NCI-H1930 (cell line): ENCODE results near the gene CORO1C.

Experiments
- DNase-seq, 2 experiments: peaks; one replicate each; lab custom pipeline; 2025; lab: John Stamatoyannopoulos, UW

Gene CORO1C

GRCh38 chr12:108724054-108724889 lies 7.0 kb downstream of the CORO1C start:
- no peak for DNase-seq

GRCh38 chr12:108722992-108723766 lies 8.1 kb downstream of the CORO1C start:
- DNase-seq: no peak

- DNase-seq: no peak
These were observed 8.9 kb downstream of the CORO1C start for GRCh38 chr12:108722463-108722862.

- DNase-seq: no peak
These were observed 9.5 kb downstream of the CORO1C start for GRCh38 chr12:108721824-108722223.

- no peak for DNase-seq
These were observed 10.4 kb downstream of the CORO1C start for GRCh38 chr12:108720757-108721514.

GRCh38 chr12:108717243-108717642 lies 14.1 kb downstream of the CORO1C start:
- DNase-seq: no peak

- no peak for DNase-seq
These were observed 16.5 kb downstream of the CORO1C start for GRCh38 chr12:108714866-108715265.

GRCh38 chr12:108713471-108713870 lies 17.8 kb downstream of the CORO1C start:
- DNase-seq: no peak

GRCh38 chr12:108712925-108713203 lies 18.5 kb downstream of the CORO1C start:
- no peak for DNase-seq

- DNase-seq: no peak
These were observed 19.0 kb downstream of the CORO1C start for GRCh38 chr12:108712165-108712924.

GRCh38 chr12:108711489-108712164 lies 19.7 kb downstream of the CORO1C start:
- no peak for DNase-seq

- no peak for DNase-seq
These were observed 21.6 kb downstream of the CORO1C start for GRCh38 chr12:108709697-108710096.

GRCh38 chr12:108704527-108704926 lies 26.8 kb downstream of the CORO1C start:
- DNase-seq: no peak

- no peak for DNase-seq
These were observed 28.6 kb downstream of the CORO1C start for GRCh38 chr12:108702595-108703320.

GRCh38 chr12:108701779-108702441 lies 29.4 kb downstream of the CORO1C start:
- DNase-seq: no peak

GRCh38 chr12:108700833-108701541 lies 30.3 kb downstream of the CORO1C start:
- no peak for DNase-seq

GRCh38 chr12:108699955-108700563 lies 31.3 kb downstream of the CORO1C start:
- no peak for DNase-seq

GRCh38 chr12:108697905-108698304 lies 33.4 kb downstream of the CORO1C start:
- no peak for DNase-seq

- DNase-seq: no peak
These were observed 34.4 kb downstream of the CORO1C start for GRCh38 chr12:108696996-108697290.
